Body of pancreas (tissue), 4 donors: ENCODE measurements around the gene EZH2. TPM values are rescaled to one million over a fixed set of nuclear protein-coding genes. Genes with fewer than 3 reads are reported as not detected.

Experiments used
- ATAC-seq: fragments of 150-250 bp; one replicate; pipeline ENCODE4 v1.9.1; 2016
- DNase-seq, 4 donors: peaks; one replicate each; pipeline ENCODE4 v3.0.0-alpha.2; 2019
- H3K27ac ChIP-seq, 4 donors: fragments of 200-600 bp; sonication (generic); 1 replicate in 3 of 4; 2 replicates in 1 of 4; pipeline versions ENCODE4 v1.5.1 to v1.6.1; 2016 to 2019; ENCODE audit warnings: mild to moderate bottlenecking in 1 of 4, mixed read lengths in 1 of 4, moderate library complexity in 1 of 4
- H3K27me3 ChIP-seq, 2 donors: fragments of 200-600 bp; sonication (generic); one replicate each; pipeline ENCODE4 v1.6.0; 2016; ENCODE audit warnings: mild to moderate bottlenecking in 1 of 2
- H3K36me3 ChIP-seq, 2 donors: fragments of 200-600 bp; sonication (generic); replicated peaks in 1 of 2; 2 replicates each; pipeline ENCODE4 v1.5.1; 2016; ENCODE audit warnings: low read depth in 2 of 2; ENCODE audit not compliant: insufficient read depth in 1 of 2
- H3K4me1 ChIP-seq: fragments of 200-600 bp; sonication (generic); one replicate; pipeline ENCODE4 v1.6.0; 2016
- H3K4me3 ChIP-seq, 2 donors: fragments of 200-600 bp; sonication (generic); 1 replicate in 1 of 2; 2 replicates in 1 of 2; pipeline ENCODE4 v1.5.1; 2016 to 2019
- H3K9me3 ChIP-seq, 3 donors: fragments of 200-600 bp; sonication (generic); 1 replicate in 2 of 3; 2 replicates in 1 of 3; pipeline ENCODE4 v1.5.1; 2016
- CTCF ChIP-seq, 7 experiments: fragments of 450-650 bp in 4 of 7; fragments of 200-600 bp in 3 of 7; sonication (generic) in 3 of 7; IDR thresholded peaks; one replicate each; pipeline ENCODE4 v1.5.1; 2016 to 2019; ENCODE audit warnings: antibody characterized with exemption in 7 of 7
- POLR2A ChIP-seq, 3 donors: fragments of 450-650 bp; IDR thresholded peaks; one replicate each; pipeline ENCODE4 v1.6.1; 2016; ENCODE audit warnings: antibody characterized with exemption in 3 of 3, mild to moderate bottlenecking in 2 of 3
- WGBS, 2 donors: methylation state at CpG; one replicate each; pipeline ENCODE4 v1.1.5; 2017; 5-methylcytosine and 5-hydroxymethylcytosine counted together
- intact Hi-C: fragments of 100-400 bp; cut with DNase I; formaldehyde crosslinking; loops from one replicate; pipeline ENCODE4 v1.15.1; 2023
- total RNA-seq, 2 donors: library from RNA; depleted of rRNA; stranded (reverse); fragments of >200 nt; gene quantifications; one replicate each; pipeline ENCODE4 v1.1.0, GENCODE V29; 2016

The EZH2 gene
- total RNA-seq, 2 donors from 2014 or later: 3.4 to 4.0 TPM

DNA sequence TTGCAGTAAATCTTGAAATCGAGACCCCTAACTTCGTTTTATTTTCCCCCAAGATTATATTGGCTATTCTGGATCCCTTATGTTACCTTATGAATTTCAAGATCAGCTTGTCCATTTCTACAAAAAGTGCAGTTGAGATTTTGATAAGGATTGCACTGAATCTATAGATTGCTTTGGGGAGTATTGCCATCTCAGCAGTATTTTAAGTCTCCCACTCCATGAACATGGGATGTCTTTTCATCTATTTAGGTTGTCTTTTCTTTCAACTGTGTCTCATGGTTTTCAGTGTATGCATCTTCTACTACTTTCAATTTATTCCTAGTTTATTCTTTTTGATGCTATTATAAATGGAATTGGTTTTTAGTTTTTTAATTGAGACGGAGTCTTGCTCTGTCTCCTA is 89.6 kb downstream of the EZH2 start:
- ATAC-seq (no peak), DNase-seq (no peak)
- H3K27ac ChIP-seq: no peak overlapping the region
- no peaks in the 10 kb centered on the region for H3K27me3 ChIP-seq
- H3K4me3 ChIP-seq: no peak overlapping the region
- WGBS, 2 donors: 98 to 100% methylated on average over 3 of the region's 3 CpGs
- TF ChIP-seq POLR2A (IDR thresholded peaks at IDR 0.05) (no peak), CTCF (IDR thresholded peaks at IDR 0.05) (no peak)
- H3K9me3 ChIP-seq: no peaks in the 10 kb centered on the region
- intact Hi-C loops: no loop called here
- peaks cover 7 to 43% of the 10 kb centered on the region in 2 donors for H3K36me3 ChIP-seq
- no peaks in the 10 kb centered on the region for H3K4me1 ChIP-seq

- H3K27me3 ChIP-seq: no peaks in the 10 kb centered on the region
- intact Hi-C loops: no loop called here
- H3K27ac ChIP-seq: no peak overlapping the region
- 100% methylated on average over 1 of the region's 1 CpG for WGBS, 2 donors
- no peaks in the 10 kb centered on the region for H3K9me3 ChIP-seq
- H3K36me3 ChIP-seq: peaks cover 2 to 40% of the 10 kb centered on the region in 2 donors
- H3K4me1 ChIP-seq: no peaks in the 10 kb centered on the region
- DNase-seq (no peak), ATAC-seq (no peak)
- TF ChIP-seq POLR2A (IDR thresholded peaks at IDR 0.05): no peak
- TF ChIP-seq CTCF (IDR thresholded peaks at IDR 0.05): no peak
- no peak overlapping the region for H3K4me3 ChIP-seq
Observed at GRCh38 chr7:148793590-148793989, 90.5 kb downstream of the EZH2 start.

- no peaks in the 10 kb centered on the region for H3K9me3 ChIP-seq
- no peaks in the 10 kb centered on the region for H3K4me1 ChIP-seq
- WGBS, 2 donors: 91 to 93% methylated on average over 15 of the region's 15 CpGs
- ATAC-seq (no peak), DNase-seq (no peak)
- H3K4me3 ChIP-seq: no peak overlapping the region
- intact Hi-C loops: no loop called here
- H3K36me3 ChIP-seq: peaks cover 4 to 50% of the 10 kb centered on the region in 2 donors
- H3K27me3 ChIP-seq: no peaks in the 10 kb centered on the region
- H3K27ac ChIP-seq: no peak overlapping the region
- no peak for TF ChIP-seq POLR2A (IDR thresholded peaks at IDR 0.05)
- TF ChIP-seq CTCF (IDR thresholded peaks at IDR 0.05): no peak
Observed at GRCh38 chr7:148791546-148791945, 92.5 kb downstream of the EZH2 start.

GRCh38 chr7:148790850-148791249 is 93.2 kb downstream of the EZH2 start:
- H3K27ac ChIP-seq: no peak overlapping the region
- H3K9me3 ChIP-seq: no peaks in the 10 kb centered on the region
- no peaks in the 10 kb centered on the region for H3K27me3 ChIP-seq
- H3K36me3 ChIP-seq: peaks cover 4 to 51% of the 10 kb centered on the region in 2 donors
- TF ChIP-seq POLR2A (IDR thresholded peaks at IDR 0.05): no peak
- no peak for TF ChIP-seq CTCF (IDR thresholded peaks at IDR 0.05)
- no peak overlapping the region for H3K4me3 ChIP-seq
- no peaks in the 10 kb centered on the region for H3K4me1 ChIP-seq
- DNase-seq: no peak
- intact Hi-C loops: no loop called here
- WGBS, 2 donors: 96 to 100% methylated on average over 2 of the region's 2 CpGs
- no peak for ATAC-seq

- 93 to 94% methylated on average over 8 of the region's 8 CpGs for WGBS, 2 donors
- ATAC-seq: no peak
- Histone ChIP-seq H3K9me3 (no peaks in the 10 kb centered on the region), H3K4me1 (no peaks in the 10 kb centered on the region), H3K36me3 (peaks cover 4 to 51% of the 10 kb centered on the region in 2 donors), H3K27me3 (no peaks in the 10 kb centered on the region), H3K4me3 (no peak overlapping the region), H3K27ac (no peak overlapping the region)
- DNase-seq: no peak
- intact Hi-C loops: no loop called here
- TF ChIP-seq CTCF (IDR thresholded peaks at IDR 0.05) (no peak), POLR2A (IDR thresholded peaks at IDR 0.05) (no peak)
Observed at GRCh38 chr7:148790131-148790726, 93.9 kb downstream of the EZH2 start.
